HG02981 (cell line): ENCODE data around the gene FAM72B.
"Not testable (repeated sequence)": the region's sequence is repeated elsewhere in the genome, so short reads cannot be mapped to it uniquely, and the experiment has no call there.

ENCODE experiments used
- ATAC-seq: cut with Tn5 transposase; IDR thresholded peaks from one replicate; pipeline ENCODE4 v1.9.1; 2021; ENCODE audit warnings: mild to moderate bottlenecking, moderate library complexity; ENCODE audit not compliant: unreplicated experiment

Gene FAM72B

DNA sequence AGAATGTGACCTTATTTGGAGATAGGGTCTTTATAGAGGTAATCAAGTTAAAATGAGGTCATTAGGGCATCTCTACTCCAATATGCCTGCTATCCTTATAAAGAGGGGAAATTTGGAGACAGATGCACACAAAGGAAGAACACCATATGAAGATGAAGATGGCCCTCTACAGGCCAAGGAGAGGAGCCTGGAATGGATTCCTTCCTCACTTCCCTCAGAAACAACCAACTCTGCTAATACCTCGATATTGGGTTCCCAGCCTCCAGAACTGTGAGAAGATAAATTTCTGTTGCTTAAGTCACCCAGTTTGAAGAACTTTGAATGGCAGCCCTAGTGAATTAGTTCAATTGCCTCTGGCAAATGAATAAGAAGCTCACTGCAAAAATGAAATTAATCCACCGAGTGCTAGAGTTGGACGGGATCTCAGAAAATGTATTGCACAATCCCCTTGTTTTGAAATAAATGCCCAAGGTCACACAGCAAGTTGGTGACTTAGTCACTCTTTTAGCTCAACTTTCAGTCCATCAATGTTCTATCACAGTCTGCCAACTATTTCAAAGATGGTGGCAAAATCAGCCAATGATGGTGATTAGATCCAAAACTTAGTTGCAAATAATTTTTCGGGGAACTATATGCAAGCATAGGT, 27.1 kb downstream of the FAM72B start:
- ATAC-seq: not testable (repeated sequence)

DNA sequence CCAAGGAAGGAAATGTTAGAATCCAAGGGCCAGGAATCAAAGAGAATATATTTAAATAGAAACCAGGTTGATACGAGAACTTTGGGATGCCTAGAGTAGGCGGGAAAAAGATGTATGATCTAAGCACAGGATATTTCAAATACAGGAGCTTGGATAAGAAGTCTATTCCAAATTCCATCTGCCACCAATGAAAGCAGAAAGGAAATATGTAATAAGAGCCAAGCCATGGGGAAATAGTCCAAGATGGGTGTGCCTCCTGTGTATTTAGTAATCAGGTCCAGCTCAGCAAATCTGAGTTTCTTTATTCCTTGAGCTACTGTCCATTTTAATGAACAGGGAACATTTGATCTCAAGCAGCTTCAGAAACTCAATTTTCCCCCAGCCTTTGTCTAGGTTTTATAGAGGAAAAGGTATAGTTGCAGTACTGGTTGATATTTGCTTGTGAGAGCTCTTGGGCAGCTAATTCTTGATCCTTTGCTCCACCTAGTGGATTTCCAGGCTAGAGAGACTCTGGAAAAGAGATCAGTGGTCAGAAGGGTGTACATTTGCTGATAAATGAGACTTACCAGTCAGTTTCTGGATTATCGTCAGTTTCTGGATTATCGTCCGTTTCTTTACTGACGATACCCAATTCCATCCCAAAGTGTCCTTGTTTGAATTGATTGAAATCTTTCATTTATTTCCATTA, 28.3 kb downstream of the FAM72B start:
- ATAC-seq: not testable (repeated sequence)

GRCh38 chr1:121154811-121155210, 29.3 kb downstream of the FAM72B start:
- not testable (repeated sequence) for ATAC-seq

DNA sequence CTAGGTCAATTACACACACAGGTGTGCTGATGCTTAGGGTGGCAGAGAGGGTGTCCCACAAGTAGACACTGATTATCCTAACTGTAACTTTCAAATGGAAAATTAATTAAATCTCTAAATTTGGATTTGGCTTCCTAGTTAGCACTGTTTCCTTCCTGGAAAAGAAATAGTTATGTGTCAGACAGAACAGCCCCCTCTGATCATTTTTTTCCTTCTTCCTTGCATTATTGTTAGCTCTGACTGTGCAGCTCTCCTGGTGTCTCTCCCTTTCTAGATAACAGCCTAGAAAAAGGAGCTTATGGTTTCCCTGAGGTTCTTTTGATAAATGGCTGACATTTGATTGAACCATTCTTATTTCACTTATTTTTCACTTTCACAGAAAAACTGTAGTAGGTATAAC, 31.4 kb downstream of the FAM72B start:
- not testable (repeated sequence) for ATAC-seq

GRCh38 chr1:121151294-121151693, 32.8 kb downstream of the FAM72B start:
- ATAC-seq: not testable (repeated sequence)

DNA sequence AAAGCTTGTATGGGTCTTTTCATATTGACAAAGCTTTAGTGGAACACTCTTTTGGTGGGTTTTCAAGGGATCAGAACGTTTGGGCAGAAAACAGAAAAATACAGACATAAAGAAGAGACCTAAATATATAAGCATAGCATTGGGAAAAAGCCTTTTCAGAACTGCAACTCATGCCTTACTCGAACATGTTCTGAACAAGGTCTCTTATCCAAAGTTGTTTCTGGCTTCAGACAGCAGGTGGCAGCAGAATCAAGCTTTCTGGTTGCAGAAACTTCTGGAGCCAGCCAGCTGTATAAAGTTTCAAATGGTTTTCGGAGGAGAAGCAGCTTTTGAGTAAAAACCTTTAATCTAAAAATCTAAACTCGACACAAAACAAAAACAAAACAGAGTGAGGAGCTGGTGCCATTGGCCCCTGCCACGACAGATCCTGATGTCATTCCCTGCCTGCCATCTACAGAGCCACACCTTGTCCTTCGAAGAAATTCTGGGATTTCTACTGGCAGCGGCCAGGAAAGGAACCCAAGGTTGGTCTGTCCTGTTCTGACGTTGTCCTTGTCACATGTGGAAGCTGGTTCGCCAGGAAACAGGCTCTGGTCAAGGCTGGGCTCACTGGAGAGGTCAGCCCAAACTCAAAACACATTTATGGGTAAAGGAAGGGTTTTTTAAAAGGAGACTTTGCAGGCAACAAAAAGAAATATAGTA, 35.5 kb downstream of the FAM72B start:
- not testable (repeated sequence) for ATAC-seq

GRCh38 chr1:121140393-121140792, 43.7 kb downstream of the FAM72B start:
- ATAC-seq: not testable (repeated sequence)

GRCh38 chr1:121131494-121131893, 52.6 kb downstream of the FAM72B start:
- not testable (repeated sequence) for ATAC-seq

- not testable (repeated sequence) for ATAC-seq
These were observed 65.7 kb downstream of the FAM72B start for GRCh38 chr1:121118480-121118824.
